Type B pancreatic cell (in vitro differentiated cells): ENCODE measurements around the gene ATG9B. TPM values are rescaled to one million over a fixed set of nuclear protein-coding genes. Genes with fewer than 3 reads are reported as not detected.

Experiments
- DNase-seq: peaks from one replicate; pipeline ENCODE4 v3.0.0; 2021; ENCODE audit warnings: mixed read lengths; ENCODE audit not compliant: unreplicated experiment; ENCODE audit errors: extremely low spot score
- H3K27ac Mint-ChIP-seq: 2 replicates; pipeline ENCODE4 v1.8.0; 2021; ENCODE audit warnings: mild to moderate bottlenecking, mixed read lengths
- H3K27me3 Mint-ChIP-seq: 2 replicates; pipeline ENCODE4 v1.8.0; 2021; ENCODE audit warnings: mixed read lengths
- H3K36me3 Mint-ChIP-seq: 2 replicates; pipeline ENCODE4 v1.8.0; 2021; ENCODE audit warnings: mixed read lengths
- H3K4me1 Mint-ChIP-seq: one replicate; pipeline ENCODE4 v1.8.0; 2021; ENCODE audit warnings: mixed read lengths; ENCODE audit not compliant: unreplicated experiment
- H3K4me3 Mint-ChIP-seq: 2 replicates; pipeline ENCODE4 v1.8.0; 2021; ENCODE audit warnings: mild to moderate bottlenecking, mixed read lengths
- H3K9me3 Mint-ChIP-seq: 2 replicates; pipeline ENCODE4 v1.8.0; 2021; ENCODE audit warnings: mixed read lengths
- total RNA-seq: library from RNA; stranded (reverse); gene quantifications from 2 replicates; pipeline ENCODE4 v1.2.1, GENCODE V29; 2021; ENCODE audit warnings: low replicate concordance
- TF ChIP-seq, protein P1 (sequence below): fragments of 200-600 bp; sonication (generic); conservative IDR thresholded peaks from 2 replicates; pipeline ENCODE4 v1.5.0; 2021; ENCODE audit warnings: antibody characterized with exemption, mild to moderate bottlenecking

ATG9B gene
- total RNA-seq, 1 donor from 2014 or later: 33.8 TPM

DNA sequence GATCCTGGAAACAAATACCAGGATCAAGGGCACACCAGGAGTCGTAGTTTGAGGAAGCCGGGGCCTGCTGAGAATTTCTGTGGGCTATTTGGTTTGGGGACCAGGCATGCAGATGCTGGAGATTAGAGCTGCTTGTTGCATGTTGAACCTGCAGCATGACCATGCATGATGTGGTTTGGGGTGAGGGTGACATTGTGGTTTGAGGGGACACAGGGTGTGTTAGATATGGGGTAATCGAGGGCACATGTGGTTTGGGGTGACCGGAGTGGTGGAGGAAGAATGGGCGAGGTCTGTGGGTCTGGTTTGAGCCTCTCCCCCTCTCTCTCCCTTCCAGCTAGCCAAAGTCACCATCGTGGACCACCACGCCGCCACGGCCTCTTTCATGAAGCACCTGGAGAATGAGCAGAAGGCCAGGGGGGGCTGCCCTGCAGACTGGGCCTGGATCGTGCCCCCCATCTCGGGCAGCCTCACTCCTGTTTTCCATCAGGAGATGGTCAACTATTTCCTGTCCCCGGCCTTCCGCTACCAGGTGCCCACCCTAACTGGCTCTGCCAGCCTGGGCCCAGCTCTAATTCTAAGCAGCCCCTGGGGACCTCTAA, 23.3 kb downstream of the ATG9B start:
- peaks cover 9% of the 10 kb centered on the region for H3K27me3 Mint-ChIP-seq
- no peaks in the 10 kb centered on the region for H3K9me3 Mint-ChIP-seq
- TF ChIP-seq, protein P1, sequence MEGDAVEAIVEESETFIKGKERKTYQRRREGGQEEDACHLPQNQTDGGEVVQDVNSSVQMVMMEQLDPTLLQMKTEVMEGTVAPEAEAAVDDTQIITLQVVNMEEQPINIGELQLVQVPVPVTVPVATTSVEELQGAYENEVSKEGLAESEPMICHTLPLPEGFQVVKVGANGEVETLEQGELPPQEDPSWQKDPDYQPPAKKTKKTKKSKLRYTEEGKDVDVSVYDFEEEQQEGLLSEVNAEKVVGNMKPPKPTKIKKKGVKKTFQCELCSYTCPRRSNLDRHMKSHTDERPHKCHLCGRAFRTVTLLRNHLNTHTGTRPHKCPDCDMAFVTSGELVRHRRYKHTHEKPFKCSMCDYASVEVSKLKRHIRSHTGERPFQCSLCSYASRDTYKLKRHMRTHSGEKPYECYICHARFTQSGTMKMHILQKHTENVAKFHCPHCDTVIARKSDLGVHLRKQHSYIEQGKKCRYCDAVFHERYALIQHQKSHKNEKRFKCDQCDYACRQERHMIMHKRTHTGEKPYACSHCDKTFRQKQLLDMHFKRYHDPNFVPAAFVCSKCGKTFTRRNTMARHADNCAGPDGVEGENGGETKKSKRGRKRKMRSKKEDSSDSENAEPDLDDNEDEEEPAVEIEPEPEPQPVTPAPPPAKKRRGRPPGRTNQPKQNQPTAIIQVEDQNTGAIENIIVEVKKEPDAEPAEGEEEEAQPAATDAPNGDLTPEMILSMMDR: no peak
- H3K4me3 Mint-ChIP-seq: no peak overlapping the region
- no peak overlapping the region for H3K27ac Mint-ChIP-seq
- no peaks in the 10 kb centered on the region for H3K36me3 Mint-ChIP-seq
- peaks cover 4% of the 10 kb centered on the region for H3K4me1 Mint-ChIP-seq
- DNase-seq: no peak

DNA sequence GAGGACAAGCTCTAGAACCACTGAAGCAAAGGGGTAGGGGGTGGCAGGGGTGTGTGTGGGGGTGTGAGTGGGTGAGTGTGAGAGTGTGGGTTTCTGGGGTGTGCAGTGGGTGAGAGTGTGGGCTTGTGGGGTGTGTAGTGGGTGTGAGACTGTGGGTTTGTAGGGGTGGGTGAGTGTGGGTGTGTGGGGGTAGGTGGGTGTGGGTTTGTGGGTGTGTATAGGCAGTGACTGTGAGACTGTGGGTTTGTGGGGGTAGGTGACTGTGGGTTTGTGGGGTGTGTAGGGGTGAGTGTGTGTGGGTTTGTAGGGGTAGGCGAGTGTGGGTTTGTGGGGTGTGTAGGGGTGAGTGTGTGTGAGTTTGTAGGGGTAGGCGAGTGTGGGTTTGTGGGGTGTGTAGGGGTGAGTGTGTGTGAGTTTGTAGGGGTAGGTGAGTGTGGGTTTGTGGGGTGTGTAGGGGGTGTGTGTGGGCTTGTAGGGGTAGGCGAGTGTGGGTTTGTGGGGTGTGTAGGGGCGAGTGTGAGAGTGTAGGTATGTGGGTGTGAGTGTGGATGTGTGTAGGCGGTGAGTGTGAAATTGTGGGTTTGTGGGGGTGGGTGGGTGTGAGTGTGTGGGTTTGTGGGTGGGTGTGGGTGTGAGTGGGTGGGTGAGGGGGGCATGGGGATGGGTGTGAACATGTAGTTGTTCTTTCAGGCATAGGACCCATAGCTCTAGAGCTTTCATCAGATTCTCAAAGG, 24.6 kb downstream of the ATG9B start:
- Mint-ChIP-seq H3K4me1 (peaks cover 4% of the 10 kb centered on the region), H3K27ac (no peak overlapping the region), H3K4me3 (no peak overlapping the region), H3K27me3 (peaks cover 3% of the 10 kb centered on the region), H3K36me3 (no peaks in the 10 kb centered on the region), H3K9me3 (no peaks in the 10 kb centered on the region)
- TF ChIP-seq, protein P1: no peak
- DNase-seq: no peak

DNA sequence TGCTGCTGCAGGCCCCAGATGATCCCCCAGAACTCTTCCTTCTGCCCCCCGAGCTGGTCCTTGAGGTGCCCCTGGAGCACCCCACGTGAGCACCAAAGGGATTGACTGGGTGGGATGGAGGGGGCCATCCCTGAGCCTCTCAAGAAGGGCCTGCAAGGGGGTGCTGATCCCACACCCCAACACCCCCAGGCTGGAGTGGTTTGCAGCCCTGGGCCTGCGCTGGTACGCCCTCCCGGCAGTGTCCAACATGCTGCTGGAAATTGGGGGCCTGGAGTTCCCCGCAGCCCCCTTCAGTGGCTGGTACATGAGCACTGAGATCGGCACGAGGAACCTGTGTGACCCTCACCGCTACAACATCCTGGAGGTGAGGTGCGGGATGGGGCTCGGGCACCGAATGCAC, 25.3 kb downstream of the ATG9B start:
- no peaks in the 10 kb centered on the region for H3K9me3 Mint-ChIP-seq
- no peak overlapping the region for H3K4me3 Mint-ChIP-seq
- peaks cover 3% of the 10 kb centered on the region for H3K27me3 Mint-ChIP-seq
- no peak for DNase-seq
- peaks cover 4% of the 10 kb centered on the region for H3K4me1 Mint-ChIP-seq
- TF ChIP-seq, protein P1: no peak
- no peak overlapping the region for H3K27ac Mint-ChIP-seq
- no peaks in the 10 kb centered on the region for H3K36me3 Mint-ChIP-seq

DNA sequence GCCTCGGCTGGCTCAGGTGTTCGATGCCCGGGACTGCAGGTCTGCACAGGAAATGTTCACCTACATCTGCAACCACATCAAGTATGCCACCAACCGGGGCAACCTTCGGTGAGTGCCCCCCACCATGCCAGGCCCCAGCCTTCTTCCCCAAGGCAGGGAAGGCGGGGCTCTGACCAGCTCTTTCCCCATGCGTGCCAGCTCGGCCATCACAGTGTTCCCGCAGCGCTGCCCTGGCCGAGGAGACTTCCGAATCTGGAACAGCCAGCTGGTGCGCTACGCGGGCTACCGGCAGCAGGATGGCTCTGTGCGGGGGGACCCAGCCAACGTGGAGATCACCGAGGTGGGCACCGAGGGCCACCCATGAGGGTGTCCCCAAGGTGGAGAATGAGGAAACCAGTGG, 26.0 kb downstream of the ATG9B start:
- no peaks in the 10 kb centered on the region for H3K36me3 Mint-ChIP-seq
- no peak for DNase-seq
- peaks cover under 1% of the 10 kb centered on the region for H3K27me3 Mint-ChIP-seq
- H3K4me3 Mint-ChIP-seq: no peak overlapping the region
- H3K27ac Mint-ChIP-seq: no peak overlapping the region
- TF ChIP-seq, protein P1: no peak
- no peaks in the 10 kb centered on the region for H3K9me3 Mint-ChIP-seq
- peaks cover 4% of the 10 kb centered on the region for H3K4me1 Mint-ChIP-seq

DNA sequence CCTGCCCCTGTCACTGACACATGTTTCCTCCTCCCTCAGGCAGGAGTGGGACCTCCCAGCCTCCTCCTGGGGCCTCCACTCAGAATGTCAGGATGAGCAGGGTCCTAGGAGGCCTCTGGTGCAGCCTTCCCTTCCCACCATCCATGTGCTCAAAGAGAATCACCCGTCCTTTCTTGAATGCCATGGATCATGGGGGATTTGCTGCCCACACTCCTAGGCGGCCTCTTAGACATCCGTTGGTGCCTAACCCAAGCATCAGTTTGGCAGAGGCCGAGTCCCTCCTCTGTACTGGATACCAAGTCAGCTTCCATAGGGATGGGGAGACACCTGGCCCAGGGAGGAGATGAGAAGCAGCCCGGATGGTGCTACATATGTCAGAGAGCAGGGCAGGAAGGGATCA, 26.5 kb downstream of the ATG9B start:
- Mint-ChIP-seq H3K27ac (no peak overlapping the region), H3K27me3 (no peaks in the 10 kb centered on the region), H3K4me3 (no peak overlapping the region)

More for the DNA sequence above, 26.5 kb downstream of the ATG9B start:
- DNase-seq: no peak
- H3K36me3 Mint-ChIP-seq: no peaks in the 10 kb centered on the region
- TF ChIP-seq, protein P1: no peak
- no peaks in the 10 kb centered on the region for H3K9me3 Mint-ChIP-seq
- H3K4me1 Mint-ChIP-seq: peaks cover 4% of the 10 kb centered on the region
